Measurements from ENCODE around the gene SLC46A1.
"Not testable (repeated sequence)": the region's sequence is repeated elsewhere in the genome, so short reads cannot be mapped to it uniquely, and the experiment has no call there.

The SLC46A1 gene

DNA sequence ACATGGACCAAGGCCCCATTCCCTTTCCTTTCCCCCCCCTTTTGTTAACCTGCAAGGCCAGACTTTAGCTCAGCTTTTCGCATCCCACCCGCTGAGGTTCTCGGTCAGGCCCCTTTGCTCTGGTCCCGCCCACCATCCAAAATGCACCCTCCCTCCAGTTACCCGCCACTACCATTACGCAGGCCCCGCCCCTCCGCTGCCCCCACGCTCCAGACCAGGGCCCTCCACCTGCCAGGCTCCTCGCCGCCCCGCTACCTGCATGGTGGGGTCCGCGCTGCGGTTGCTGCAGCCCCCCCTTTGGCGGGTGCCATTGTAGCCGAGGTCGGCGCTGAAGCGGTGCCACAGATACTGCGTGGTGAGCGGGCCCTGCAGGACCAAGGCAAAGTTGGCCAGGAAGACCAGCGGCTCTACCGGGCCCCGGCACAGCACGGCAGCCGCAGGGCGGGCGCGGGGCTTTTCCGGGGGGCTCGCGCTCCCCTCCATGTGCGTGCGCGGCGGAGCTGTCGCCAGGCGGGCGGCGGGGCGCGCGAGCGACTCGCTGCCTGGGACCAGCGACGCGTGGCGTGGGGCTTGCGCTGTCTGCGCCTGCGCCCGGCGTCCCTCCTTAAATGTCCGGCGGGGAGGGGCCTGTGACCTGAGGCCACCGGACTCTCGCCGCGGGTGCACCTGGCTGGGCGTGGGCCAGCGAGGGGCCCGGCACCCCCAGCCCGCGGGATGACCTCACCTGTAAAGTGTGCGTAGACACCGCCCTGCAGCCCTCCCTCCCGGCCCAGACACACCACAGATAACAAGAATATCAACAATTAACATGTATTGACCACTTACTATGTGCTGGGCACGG is at the start of gene SLC46A1:
Gene SLC46A1, minus strand, starts transcription at position 581 of the 841 bp plus-strand sequence. Its CDS starts 98 bp downstream, at position 483.
- no peak for FAIRE-seq

DNA sequence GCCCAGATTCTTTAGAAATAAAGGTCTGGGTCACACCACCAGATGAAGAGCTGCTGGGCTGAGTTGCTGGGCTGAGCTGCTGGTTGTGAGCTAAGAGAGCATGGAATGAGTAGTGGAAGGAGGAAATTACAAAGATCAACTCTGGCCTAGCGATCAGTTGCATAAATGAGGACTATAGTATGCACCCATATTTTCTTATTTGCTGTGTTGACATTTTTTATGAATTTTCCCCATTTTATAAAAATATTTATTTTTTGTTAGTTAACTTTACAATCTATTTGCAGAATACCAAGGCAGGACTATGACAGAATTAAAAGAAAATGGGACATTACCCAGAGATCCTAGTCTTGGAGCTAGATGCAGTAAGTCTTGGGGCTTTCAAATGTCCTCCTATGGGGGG is 43.8 kb upstream of the SLC46A1 start:
- FAIRE-seq = no peak

GRCh38 chr17:28447396-28447760 is 41.4 kb upstream of the SLC46A1 start:
- FAIRE-seq = no peak

DNA sequence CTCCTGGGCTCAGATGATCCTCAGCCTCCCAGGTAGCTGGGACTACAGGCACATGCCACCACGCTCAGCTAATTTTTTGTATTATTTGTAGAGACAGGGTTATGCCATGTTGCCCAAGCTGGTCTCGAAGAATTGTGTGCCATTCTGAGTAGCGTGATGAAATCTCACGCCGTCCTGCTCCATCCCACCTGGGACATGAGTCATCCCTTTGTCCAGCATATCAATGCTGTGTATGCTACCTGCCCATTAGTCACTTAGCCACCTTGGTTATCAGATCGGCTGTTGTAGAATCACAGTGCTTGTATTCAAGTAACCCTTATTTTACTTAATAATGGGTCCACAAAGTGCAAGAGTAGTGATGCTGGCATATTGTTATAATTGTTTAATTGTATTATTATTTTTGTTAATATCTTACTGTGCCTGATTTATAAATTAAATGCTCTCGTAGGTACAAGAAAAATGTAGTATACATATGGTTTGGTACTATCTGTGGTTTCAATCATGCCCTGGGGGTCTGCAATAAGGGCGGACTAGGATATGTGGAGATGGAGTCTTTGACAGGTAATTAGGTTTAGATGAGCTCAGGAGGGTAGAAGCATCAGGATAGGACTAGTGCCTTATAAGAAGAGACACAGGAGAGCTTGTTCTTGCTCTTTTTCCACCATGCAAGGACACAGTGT is 40.8 kb upstream of the SLC46A1 start:
- FAIRE-seq = no peak

DNA sequence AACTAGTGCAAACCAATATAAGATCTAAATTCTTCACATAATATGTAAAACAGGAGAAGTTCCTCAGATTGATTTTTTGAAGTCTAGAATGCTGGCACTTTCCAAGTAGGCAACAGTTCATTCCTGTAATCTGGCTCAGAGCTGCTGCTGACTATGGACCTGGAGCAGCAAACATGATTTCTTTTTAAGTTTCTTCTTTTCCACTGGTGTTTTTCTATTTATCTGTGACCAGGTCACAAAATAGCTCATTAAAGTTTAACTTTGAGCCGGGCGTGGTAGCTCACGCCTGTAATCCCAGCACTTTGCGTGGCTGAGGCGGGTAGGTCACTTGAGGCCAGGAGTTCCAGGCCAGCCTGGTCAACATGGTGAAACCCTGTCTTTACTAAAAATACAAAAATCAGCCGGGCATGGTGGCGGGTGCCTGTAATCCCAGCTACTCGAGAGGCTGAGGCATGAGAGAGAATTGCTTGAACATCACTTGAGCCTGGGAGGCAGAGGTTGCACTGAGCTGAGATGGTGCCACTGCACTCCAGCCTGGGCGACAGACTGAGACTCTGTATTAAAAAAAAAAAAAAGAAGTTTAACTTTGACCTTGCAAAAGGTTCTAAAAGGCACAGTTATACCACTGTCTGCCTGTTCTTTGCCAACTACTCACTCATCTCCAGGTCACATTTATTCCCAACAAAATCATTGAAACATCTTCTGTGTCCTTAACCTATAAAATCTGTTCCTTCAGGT is 38.1 kb upstream of the SLC46A1 start:
- FAIRE-seq = no peak

GRCh38 chr17:28434326-28434725 is 28.3 kb upstream of the SLC46A1 start:
- FAIRE-seq = not testable (repeated sequence)

GRCh38 chr17:28433721-28434120 is 27.7 kb upstream of the SLC46A1 start:
- no peak for FAIRE-seq

GRCh38 chr17:28427982-28428381 is 22.0 kb upstream of the SLC46A1 start:
- not testable (repeated sequence) for FAIRE-seq

GRCh38 chr17:28427371-28427770 is 21.4 kb upstream of the SLC46A1 start:
- FAIRE-seq = no peak

DNA sequence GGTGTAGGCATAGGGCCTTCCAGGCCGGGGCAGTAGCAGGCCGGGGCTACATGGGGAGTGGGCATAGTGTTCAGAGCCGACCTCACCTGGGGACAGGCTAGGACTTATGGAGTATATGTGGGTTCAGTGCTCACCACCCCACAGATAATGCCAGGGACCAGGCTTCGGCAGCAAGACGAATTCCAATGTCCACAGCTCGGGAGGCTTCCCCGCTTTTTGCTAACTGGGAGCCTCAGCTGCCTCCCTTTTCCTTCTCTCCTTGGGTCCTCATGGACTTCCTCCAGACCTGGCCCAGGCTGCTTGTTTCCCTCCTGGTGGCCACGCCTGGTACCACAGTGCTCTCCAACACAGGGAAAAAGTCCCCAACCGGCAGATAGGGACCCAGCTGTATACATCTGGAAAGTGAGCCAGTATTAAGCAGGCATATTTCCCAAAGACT is 20.1 kb upstream of the SLC46A1 start:
- FAIRE-seq = no peak

GRCh38 chr17:28425206-28425605 is 19.2 kb upstream of the SLC46A1 start:
- FAIRE-seq = no peak

GRCh38 chr17:28421787-28422305 is 15.8 kb upstream of the SLC46A1 start:
- FAIRE-seq = no peak

DNA sequence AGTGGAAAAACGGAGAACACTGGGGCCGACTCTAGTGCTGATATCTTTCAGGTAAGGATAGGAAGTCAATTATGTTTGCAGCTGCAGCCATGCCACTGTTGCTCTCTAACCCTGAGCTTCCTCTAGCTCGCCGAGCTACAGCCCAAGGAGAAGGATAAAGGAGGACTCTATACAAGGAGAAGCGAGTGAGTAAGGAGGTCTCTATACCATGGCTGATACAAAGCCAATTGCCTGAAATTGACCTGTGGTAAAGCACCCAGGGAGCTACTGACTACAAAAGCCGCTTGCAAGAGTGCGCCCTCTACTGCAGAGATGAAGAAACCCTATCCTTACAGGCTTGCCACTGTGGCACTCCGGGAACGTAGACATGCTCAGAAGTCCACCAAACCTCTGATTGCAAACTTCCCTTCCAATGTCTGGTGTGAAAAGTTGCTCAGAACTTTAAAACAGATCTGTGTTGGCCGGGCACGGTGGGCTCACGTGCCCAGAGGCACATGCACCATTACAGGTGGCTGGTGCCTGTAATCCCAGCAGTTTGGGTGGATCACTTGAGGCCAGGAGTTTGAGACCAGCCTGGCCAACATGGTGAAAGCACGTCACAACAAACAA is 10.8 kb upstream of the SLC46A1 start:
- no peak for FAIRE-seq

GRCh38 chr17:28415886-28416285 is 9.9 kb upstream of the SLC46A1 start:
- FAIRE-seq = no peak

DNA sequence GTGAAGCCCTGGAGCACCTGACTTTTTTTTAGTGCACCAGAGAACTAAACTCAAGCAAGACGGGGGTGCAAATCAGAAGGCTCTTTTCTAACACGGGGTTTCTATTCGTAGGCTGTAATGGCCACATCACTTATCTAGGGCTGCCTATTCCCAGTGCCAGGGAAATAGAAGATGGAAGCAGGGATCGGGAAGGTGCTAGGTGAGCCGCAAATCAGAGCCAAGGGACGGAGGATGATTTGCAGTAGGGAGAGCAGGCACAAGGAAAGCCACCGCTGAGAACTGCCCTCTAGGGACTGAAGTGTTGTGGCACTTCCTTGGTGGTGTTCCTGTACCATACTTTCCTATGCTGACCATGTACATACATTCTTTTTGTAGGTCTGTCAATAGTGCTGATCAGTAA is 7.8 kb upstream of the SLC46A1 start:
- FAIRE-seq = no peak

DNA sequence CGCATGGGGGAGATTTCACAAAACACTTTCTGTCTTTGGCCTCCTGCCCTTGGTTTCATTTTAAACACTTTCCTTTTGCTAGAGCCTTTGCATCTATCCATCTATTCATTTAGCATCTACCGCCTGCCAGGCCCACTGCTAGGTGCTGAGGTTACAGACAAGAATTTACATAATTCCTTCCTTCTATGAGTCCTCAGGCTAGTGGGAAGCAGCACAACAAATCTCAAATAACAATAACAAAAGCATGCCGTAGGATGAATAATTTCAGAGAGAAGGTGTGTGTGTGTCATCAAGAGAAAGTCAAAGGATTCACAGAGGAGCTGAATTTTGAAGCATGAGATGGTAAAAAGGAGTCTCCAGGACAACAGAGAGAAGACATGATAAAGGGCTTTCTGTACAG is 6.1 kb upstream of the SLC46A1 start:
- no peak for FAIRE-seq

DNA sequence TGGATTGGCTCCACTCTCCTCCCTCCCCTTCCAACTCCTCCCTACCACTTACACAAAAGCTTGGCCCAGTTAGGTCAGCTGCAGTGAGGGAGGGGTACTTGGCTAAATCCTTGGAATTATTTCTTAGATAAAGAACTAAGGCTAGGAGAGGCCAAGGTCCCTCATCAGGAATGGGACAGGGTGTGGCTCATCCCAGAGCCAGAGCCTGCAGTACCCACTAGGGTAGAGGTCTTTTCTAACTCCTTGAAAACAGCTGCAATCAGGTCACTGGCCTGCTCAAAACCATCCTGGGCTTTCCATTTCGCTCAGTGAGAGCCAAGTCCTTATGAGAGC is 1.9 kb upstream of the SLC46A1 start:
- no peak for FAIRE-seq

DNA sequence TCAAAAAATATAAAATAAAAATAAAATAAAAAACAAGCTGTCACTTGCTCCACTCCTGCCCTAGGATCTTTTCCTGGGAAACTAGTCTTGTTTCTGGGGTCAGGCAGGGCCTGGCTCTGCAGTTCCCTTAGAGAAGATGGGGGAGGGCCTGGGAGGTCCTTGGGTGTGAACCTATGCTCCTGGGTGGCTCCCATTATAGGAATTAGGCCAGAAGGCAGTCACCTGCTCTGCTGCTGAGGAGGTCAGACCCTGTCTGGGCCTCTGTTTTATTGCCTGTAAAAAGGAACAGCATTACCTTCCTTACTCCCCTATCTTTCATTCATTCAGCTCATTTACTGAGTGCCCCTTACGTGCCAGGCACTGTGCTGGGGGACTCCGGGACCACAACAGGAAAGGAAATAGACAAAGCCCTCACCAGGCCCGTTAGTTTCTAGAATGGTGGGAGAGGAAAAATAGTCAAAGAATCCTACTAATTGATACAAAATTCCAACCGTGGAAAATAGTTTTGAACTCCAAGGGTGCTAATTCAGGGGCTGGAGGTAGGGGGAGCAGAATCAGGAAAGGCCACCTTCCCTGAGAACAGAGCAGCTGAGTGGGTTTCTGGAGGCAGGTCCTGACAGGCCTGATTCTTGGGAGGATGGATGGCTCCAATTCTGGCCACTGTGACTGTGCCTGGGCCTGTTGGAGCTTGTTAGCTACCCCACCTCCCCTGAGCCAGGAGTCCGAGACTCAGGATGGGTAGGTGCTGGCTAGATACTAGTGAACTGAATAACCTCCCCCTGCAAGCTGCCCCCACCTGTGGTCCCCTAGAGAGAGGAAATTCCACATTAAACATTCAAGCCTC is 1.3 kb upstream of the SLC46A1 start:
- FAIRE-seq = no peak

DNA sequence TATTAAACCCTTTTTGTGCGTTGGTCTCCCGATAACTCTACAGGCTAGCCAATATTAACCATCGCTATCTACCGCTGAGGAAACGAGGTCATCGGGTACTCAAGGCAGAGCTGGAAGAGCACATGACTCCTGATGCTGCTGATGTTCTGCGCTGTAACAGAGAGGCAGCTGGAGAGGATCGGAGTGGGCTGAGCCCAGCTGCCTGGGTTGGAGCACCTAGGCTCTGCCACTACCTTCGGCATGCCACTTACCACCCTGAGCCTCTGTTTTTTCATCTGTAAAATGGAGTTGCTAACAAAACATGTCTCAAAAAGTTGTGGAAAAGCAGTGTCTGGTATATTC is 432 bp upstream of the SLC46A1 start:
- no peak for FAIRE-seq

DNA sequence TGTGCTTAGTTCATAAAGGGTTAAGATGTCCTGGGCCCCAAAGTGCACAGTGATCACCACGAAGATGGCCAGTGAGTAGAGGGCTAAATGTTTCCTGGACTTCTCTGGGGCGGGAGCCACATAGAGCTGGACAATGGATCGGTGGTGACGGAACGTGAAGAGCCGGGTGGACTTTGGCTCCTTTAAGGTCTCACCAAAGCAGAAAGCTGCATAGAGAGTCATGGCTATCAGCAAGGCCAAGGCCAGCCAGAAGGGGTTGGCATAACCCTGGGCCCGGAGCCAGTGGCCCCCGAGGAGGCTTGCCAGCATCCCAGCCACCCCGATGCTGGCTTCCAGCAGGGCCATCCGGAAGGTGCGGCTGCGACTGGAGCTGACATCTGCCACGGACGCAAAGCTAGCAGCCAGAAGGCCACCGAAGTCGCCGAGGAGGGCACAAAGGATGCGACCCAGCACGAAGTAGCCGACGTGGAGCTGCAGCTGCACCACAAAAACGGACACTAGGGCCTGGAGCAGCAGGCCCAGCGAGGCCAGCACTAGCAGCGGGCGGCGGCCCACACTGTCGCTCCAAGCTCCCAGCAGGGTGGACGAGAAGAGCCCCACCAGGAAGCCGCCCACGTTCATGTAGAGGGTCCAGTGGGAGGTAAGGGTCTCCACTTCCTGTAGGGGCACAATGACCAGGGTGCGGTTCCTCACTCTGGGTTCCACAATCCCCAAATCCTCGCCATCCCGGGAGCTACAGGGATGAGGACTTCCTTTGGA is 1.0 kb downstream of the SLC46A1 start:
- no peak for FAIRE-seq

- no peak for FAIRE-seq
Observed at GRCh38 chr17:28404461-28404811, 1.6 kb downstream of the SLC46A1 start.

GRCh38 chr17:28404007-28404406 is 2.0 kb downstream of the SLC46A1 start:
- no peak for FAIRE-seq
